ENCODE results near the gene OR2V1. TPM values are rescaled to one million over a fixed set of nuclear protein-coding genes. Genes with fewer than 3 reads are reported as not detected.
"Not testable (repeated sequence)": the region's sequence is repeated elsewhere in the genome, so short reads cannot be mapped to it uniquely, and the experiment has no call there.

Gene OR2V1
- total RNA-seq, 1 donor from 2014 or later, result not detected

- H3K27ac Mint-ChIP-seq (ENCODE audit: unreplicated experiment), result no peak overlapping the region
- H3K9me3 Mint-ChIP-seq (ENCODE audit: unreplicated experiment), result peaks cover 5% of the 10 kb centered on the region
- no peak overlapping the region for H3K4me3 Mint-ChIP-seq (ENCODE audit: unreplicated experiment)
- no peaks in the 10 kb centered on the region for H3K36me3 Mint-ChIP-seq (ENCODE audit: unreplicated experiment)
- H3K27me3 Mint-ChIP-seq (ENCODE audit: unreplicated experiment), result peaks cover 32% of the 10 kb centered on the region
- DNase-seq (ENCODE audit: extremely low spot score, unreplicated experiment), result no peak
- no peak for TF ChIP-seq CTCF (IDR thresholded peaks at IDR 0.05)
- no peaks in the 10 kb centered on the region for H3K4me1 Mint-ChIP-seq (ENCODE audit: unreplicated experiment)
These were observed 18.4 kb upstream of the OR2V1 start for GRCh38 chr5:181149355-181149754.

- H3K27ac Mint-ChIP-seq (ENCODE audit: unreplicated experiment); H3K4me1 Mint-ChIP-seq (ENCODE audit: unreplicated experiment); H3K4me3 Mint-ChIP-seq (ENCODE audit: unreplicated experiment); H3K9me3 Mint-ChIP-seq (ENCODE audit: unreplicated experiment); H3K36me3 Mint-ChIP-seq (ENCODE audit: unreplicated experiment); DNase-seq (ENCODE audit: extremely low spot score, unreplicated experiment): not testable (repeated sequence)
- H3K27me3 Mint-ChIP-seq (ENCODE audit: unreplicated experiment), result peaks cover 49% of the 10 kb centered on the region
These were observed 16.1 kb upstream of the OR2V1 start, which contains the start of gene OR2V2 for GRCh38 chr5:181146927-181147636. Gene OR2V2 (plus strand): TSS chr5:181147586. CDS start chr5:181154943, 7,357 bp downstream.

GRCh38 chr5:181145133-181145532, 14.2 kb upstream of the OR2V1 start:
- no peak for DNase-seq (ENCODE audit: extremely low spot score, unreplicated experiment)
- H3K9me3 Mint-ChIP-seq (ENCODE audit: unreplicated experiment), result no peaks in the 10 kb centered on the region
- no peak for TF ChIP-seq CTCF (IDR thresholded peaks at IDR 0.05)
- no peak overlapping the region for H3K27ac Mint-ChIP-seq (ENCODE audit: unreplicated experiment)
- H3K4me3 Mint-ChIP-seq (ENCODE audit: unreplicated experiment), result no peak overlapping the region
- H3K36me3 Mint-ChIP-seq (ENCODE audit: unreplicated experiment), result no peaks in the 10 kb centered on the region
- H3K4me1 Mint-ChIP-seq (ENCODE audit: unreplicated experiment), result no peaks in the 10 kb centered on the region
- peaks cover 53% of the 10 kb centered on the region for H3K27me3 Mint-ChIP-seq (ENCODE audit: unreplicated experiment)

- Mint-ChIP-seq H3K36me3 (ENCODE audit: unreplicated experiment) (no peaks in the 10 kb centered on the region), H3K4me1 (ENCODE audit: unreplicated experiment) (no peaks in the 10 kb centered on the region), H3K27me3 (ENCODE audit: unreplicated experiment) (peaks cover 38% of the 10 kb centered on the region), H3K4me3 (ENCODE audit: unreplicated experiment) (no peak overlapping the region), H3K27ac (ENCODE audit: unreplicated experiment) (no peak overlapping the region), H3K9me3 (ENCODE audit: unreplicated experiment) (no peaks in the 10 kb centered on the region)
- no peak for DNase-seq (ENCODE audit: extremely low spot score, unreplicated experiment)
- TF ChIP-seq CTCF (IDR thresholded peaks at IDR 0.05), result no peak
These were observed 11.1 kb upstream of the OR2V1 start for GRCh38 chr5:181142054-181142453.

- no peak for DNase-seq (ENCODE audit: extremely low spot score, unreplicated experiment)
- H3K9me3 Mint-ChIP-seq (ENCODE audit: unreplicated experiment), result no peaks in the 10 kb centered on the region
- no peaks in the 10 kb centered on the region for H3K4me1 Mint-ChIP-seq (ENCODE audit: unreplicated experiment)
- TF ChIP-seq CTCF (IDR thresholded peaks at IDR 0.05), result no peak
- no peak overlapping the region for H3K4me3 Mint-ChIP-seq (ENCODE audit: unreplicated experiment)
- H3K36me3 Mint-ChIP-seq (ENCODE audit: unreplicated experiment), result no peaks in the 10 kb centered on the region
- H3K27ac Mint-ChIP-seq (ENCODE audit: unreplicated experiment), result no peak overlapping the region
- peaks cover 31% of the 10 kb centered on the region for H3K27me3 Mint-ChIP-seq (ENCODE audit: unreplicated experiment)
These were observed 9.8 kb upstream of the OR2V1 start for GRCh38 chr5:181140766-181141165.

Measured in osteocyte (in vitro differentiated cells).